HG02852 (cell line): ENCODE measurements around the gene ATP8A2.

Experiments used
- ATAC-seq: cut with Tn5 transposase; IDR thresholded peaks from one replicate; pipeline ENCODE4 v1.9.1; 2021; ENCODE audit warnings: mild to moderate bottlenecking, moderate library complexity; ENCODE audit not compliant: unreplicated experiment

ATP8A2 gene

GRCh38 chr13:26022538-26023292, 650.9 kb downstream of the ATP8A2 start:
- ATAC-seq, result no peak

DNA sequence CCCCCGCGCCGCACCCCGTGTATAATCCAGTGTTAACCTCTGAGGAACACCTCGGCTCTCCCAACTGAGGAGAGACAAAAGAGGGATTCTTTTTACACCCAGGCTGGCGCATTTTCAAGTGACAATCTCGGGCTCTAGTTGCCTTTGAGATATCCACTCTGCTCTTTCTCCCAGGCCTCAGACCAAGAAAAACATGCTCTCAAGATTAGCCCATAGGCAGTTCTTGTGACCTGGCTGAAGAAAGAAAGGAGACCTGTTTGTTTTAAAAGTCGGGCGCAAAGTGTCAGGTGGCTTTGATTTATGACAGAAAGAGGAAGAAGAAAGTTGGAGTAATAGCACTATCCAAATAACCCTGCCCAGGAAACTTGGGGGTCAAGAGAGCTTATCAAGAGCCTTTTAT, 652.8 kb downstream of the ATP8A2 start:
- no peak for ATAC-seq

DNA sequence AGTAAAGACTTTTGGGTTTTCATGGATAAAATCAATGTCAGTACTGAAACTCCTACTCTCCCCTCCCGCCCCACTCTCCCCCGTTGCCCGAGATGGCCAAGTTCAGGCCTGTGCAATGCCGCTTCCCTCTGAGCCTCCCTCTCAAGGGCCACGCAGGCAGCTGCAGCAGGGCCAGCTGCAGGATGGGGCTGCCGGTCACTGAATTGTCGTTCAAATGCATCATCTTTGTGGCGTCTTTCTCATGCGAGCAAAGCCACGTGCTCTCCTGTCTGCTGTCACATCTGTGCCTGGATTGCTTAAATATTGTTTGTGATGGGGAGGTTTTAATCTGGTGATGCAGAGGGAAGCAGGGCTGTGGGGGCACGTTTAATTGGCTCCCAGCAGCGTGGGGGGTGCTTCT, 653.4 kb downstream of the ATP8A2 start:
- ATAC-seq, result no peak

GRCh38 chr13:26025771-26026170, 654.0 kb downstream of the ATP8A2 start:
- ATAC-seq, result no peak

DNA sequence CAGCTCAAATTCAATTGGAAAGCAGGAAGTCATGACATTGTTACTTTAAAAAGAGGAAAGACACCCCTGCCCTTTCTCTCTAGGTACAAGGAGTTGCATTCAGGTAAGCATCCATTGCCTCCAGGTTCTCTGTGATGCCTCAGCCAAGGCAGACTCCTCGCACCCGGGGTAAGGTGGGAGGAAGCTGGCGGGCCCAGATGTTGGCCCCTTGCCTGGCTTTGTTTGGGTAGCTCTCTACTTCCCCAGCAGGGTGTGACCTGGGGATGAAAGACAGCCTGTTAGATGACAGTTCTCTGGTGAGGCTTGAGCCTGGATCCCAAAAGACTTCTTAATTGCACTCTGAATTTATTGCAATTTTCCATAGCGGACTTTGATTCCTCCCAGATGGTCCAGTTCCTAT, 654.4 kb downstream of the ATP8A2 start:
- ATAC-seq, result no peak

DNA sequence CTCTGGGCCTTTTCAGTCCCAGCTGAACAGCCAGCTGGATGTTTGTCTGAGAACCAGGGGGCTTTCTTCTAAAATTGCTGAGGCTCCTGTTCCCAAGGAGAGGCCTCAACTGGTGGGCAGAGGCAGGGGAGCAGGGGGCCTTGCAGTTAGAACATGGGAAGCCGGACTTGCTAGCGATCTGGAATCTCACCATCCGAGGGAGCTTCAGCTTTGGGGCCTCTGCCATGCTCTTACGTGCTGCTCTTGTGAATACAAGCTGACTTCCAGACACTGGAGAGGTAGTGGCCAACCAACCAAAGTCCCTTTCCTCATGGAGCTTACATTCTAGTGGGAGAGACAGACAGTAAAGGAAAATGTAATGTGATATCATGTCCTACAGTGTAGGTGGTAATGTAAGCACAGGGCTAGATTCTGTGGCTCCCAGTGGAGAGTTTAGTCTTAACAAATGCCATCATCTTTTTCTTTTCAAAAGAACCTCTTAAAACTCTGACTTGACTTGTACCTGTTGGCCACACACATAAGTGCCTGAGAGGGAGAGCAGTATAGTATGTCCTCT, 657.9 kb downstream of the ATP8A2 start:
- no peak for ATAC-seq

DNA sequence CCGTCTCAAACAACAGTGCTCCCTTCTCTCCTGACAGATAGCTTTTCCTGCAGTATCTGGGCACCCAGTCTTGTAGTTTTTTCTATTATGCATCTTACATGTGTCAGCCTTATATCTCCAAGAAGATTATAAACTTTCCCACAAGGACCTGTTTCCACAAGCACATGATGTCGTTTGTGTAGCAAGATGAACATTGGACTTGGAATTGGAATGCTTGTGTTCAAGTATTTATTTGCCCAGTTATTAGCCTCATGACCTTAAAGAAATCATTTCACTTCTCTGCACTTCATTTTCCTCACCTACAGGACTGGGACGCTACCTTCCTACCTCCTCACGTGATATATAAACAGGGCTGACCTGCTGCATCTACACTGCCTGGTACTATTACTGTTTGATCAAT, 658.6 kb downstream of the ATP8A2 start:
- no peak for ATAC-seq

DNA sequence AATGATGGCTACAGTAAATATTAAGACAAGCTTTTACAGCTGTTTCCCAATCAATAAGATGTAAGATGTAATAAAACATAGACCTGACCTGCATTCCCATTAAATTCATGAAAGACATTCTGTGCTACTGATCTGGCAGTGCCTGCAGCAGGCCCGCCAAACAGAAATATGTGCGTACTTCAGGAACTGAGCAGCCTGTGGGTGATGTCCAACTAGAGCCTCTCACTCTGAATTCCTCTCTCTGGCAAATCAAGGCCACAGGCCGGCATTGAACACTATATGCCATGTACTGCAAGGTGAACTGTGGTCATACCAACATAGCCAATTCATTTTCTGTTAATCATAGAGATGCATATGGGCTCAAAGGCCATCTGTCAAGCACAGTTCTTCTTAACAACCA, 662.2 kb downstream of the ATP8A2 start:
- no peak for ATAC-seq

- ATAC-seq, result no peak
Measured at GRCh38 chr13:26036383-26036782, 664.6 kb downstream of the ATP8A2 start.

GRCh38 chr13:26037302-26037701, 665.5 kb downstream of the ATP8A2 start:
- ATAC-seq, result no peak

DNA sequence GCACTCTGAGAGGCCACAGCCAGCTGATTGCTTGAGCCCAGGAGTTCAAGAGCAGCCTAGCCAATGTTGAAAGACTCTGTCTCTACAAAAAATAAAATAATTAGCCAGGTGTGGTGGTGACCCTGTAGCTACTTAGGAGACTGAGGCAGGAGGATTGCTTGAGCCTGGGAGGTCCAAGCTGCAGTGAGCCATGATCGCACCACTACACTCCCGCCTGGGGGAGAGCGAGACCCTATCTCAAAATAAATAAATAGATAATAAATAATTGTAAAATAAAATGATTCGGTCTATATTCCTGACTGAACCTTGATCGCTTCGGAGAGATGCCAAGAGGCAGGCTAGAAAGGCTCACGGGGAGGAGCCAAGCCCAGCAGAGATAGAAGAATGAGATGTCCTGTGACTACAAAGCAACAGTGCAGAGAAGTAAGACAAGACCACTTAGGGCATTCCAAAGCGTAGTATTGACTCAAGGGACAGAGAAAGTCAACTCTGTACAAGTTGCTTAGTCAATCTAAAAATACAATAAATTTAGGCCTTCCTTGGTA, 667.2 kb downstream of the ATP8A2 start:
- ATAC-seq, result no peak

DNA sequence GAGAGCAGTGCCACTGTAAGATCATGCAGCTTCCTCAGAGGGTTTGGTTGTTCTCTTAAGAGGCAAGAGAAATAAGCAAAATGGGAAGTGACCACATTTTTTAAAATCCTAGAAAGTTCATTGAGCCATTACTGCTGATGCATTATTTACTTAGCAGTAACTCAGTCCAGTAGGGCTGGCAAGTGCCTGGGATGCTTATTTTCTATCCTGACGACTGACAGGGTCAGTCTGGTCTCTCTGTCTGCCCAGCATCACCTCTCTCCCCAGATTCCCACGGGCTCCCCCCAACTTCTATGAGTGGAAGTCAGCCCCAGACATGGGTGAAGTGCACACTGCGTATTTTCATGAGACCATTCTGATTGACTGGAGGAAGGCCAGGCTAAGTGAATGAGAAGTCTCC, 669.7 kb downstream of the ATP8A2 start:
- ATAC-seq, result no peak

DNA sequence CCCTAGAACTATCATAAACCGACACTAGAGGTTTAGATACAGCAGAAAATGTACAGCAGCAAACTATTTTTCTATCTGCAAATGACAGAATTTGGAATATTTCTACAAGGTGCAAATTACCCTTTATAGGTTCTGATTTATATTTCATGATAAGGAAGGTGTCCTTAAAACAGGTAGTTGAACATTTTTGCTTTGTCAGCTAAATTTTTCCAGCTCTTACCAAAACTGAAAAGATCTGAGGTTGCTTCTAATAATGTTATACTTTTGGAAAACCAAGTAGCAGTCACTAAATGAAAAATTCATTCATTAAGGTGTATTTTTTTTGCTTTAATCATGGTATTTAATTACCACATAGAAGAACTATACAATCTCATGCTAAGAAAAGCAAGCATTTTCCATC, 671.0 kb downstream of the ATP8A2 start:
- no peak for ATAC-seq

GRCh38 chr13:26045142-26045541, 673.4 kb downstream of the ATP8A2 start:
- ATAC-seq, result no peak

DNA sequence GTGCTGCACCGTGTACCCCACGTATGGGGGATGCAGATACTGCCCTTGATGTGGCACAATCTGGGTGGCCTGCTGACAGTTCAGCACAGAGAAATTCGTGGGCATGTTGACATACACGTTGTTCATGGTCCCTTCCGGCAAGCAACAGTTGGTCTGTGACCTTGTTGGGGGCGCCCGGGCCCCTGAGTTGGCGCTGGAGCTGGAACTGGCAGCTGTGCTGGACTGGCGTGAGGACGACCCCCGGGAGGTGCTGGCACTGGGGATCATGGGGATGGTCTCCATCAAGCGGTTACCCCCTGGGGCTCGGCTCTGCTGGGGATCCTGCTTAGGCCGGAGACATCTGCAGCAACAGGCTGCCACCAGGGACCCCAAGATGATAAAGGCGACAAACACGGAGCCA, 674.9 kb downstream of the ATP8A2 start:
- ATAC-seq, result no peak

DNA sequence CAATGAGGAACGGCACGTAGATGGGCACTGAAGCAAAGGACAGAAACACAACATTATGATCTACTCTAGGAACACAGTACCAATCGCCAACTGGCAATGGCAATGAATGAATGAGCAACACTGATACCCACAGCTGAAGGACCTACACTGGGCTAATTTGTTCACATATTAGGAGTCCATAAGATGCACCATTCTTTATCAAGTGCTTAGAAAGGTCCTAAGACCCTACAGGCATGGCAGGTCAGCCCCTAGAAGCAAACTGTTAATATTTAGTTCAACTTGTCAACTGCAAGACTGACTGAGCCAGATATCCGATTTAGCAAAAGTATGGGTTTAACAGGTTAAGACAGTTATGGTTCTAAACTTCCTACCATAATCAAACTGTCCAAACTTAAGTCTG, 675.3 kb downstream of the ATP8A2 start:
- ATAC-seq, result no peak

GRCh38 chr13:26048741-26049140, 677.0 kb downstream of the ATP8A2 start:
- ATAC-seq, result no peak

DNA sequence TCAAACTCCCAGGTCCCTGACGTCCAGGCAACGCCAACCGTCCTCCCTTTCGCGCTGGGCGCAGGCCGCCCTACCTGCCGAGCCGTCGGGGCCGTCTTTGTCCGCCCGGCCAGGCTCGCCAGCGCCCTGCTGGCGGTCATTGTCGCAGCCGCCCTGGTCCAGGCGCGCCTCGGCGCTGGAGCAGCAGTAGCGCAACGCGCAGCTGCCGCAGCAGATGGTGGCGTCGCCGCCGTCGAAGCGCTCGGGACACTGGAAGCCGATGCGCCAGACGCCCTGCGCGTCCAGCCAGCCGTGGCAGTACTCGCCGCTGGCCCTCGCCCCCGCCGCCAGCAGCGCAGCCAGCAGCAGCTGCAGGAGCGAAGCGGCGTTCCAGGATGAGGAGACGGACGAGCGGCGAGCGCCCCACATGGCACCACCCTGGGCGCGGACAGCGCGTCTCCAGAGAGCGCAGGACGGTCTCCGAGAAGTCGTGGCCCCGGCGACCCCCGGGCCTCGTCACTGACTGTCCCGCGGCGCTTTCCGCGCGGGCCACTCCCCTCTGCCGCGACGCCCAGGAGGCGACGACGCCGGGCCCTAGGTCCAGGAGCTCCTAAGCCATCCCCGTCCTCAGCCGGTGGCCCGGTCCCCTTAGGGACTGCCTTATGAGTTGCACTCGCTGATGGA, 678.9 kb downstream of the ATP8A2 start:
- no peak for ATAC-seq

- ATAC-seq, result no peak
Measured at GRCh38 chr13:26051231-26051656, 679.5 kb downstream of the ATP8A2 start.

- ATAC-seq, result no peak
Measured at GRCh38 chr13:26051657-26052311, 680.0 kb downstream of the ATP8A2 start, which contains the start of gene SHISA2. Gene SHISA2, minus strand, starts transcription at chr13:26052016. Its CDS starts 1,041 bp downstream, at chr13:26050975.

DNA sequence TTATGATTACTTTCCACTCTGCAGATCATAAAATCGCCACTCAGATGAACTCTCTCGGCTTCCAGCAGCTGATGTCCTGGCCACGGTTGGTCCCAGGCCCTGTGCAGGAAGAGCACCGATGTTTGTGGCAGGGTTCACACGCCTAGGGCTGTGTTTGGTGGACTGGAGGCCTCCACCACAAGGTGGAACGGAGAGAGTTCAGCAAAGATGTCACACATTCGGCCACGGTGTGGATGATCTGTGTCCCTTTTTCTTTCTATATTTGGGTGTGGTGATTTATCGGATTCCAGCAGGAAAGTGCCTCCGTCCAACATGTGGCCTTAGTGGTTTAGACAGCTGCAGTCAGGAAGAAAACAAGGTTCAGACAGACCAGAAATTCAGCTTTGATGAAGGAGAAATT, 680.6 kb downstream of the ATP8A2 start:
- ATAC-seq, result no peak
